COLO829 (cell line): Measurements from ENCODE around the gene GARRE1.
A peak's percentile ranks its signal among the peaks of the same experiment; 100 is the strongest.
"Not testable (repeated sequence)": the region's sequence is repeated elsewhere in the genome, so short reads cannot be mapped to it uniquely, and the experiment has no call there.

ENCODE experiments used
- DNase-seq: peaks from one replicate; pipeline ENCODE4 v3.0.0; 2012; ENCODE audit warnings: low spot score

The GARRE1 gene

DNA sequence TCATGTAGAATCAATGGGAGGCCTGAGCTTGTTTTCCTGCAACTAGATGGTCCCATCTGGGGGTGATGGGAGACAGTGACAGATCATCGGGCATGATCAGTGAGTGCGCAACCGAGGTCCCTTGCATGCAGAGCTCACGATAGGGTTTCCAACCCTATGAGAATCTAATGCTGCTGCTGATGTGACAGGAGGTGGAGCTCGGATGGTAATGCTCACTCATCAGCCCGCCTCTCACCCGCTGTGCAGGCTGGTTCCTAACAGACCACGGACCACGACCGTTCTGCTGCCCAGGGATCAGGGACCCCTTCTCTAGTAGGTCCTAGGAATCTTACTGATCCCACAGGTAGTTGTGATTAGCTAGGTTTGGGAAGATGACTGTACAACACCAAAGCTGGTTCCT lies 23.5 kb upstream of the GARRE1 start:
- no peak for DNase-seq

DNA sequence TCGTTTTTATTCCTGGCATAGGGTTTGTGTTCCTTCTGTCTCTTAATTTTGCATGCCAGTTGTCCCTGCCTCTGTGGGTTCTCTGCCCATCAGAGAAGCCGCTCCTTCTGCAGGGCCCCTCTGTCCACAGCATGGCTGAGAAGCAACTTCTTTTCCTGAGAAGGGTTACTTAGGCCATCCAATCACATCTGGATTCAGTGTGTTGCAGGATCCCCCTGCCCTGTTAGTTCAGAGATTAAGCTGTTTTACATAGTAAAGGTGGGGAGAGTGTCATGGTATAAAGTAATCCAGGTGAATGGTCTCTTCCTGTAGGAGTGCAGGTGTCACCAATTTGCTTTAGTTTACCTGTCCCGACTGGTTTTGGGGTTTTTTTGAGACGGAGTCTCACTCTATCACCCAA lies 22.9 kb upstream of the GARRE1 start:
- DNase-seq = no peak

DNA sequence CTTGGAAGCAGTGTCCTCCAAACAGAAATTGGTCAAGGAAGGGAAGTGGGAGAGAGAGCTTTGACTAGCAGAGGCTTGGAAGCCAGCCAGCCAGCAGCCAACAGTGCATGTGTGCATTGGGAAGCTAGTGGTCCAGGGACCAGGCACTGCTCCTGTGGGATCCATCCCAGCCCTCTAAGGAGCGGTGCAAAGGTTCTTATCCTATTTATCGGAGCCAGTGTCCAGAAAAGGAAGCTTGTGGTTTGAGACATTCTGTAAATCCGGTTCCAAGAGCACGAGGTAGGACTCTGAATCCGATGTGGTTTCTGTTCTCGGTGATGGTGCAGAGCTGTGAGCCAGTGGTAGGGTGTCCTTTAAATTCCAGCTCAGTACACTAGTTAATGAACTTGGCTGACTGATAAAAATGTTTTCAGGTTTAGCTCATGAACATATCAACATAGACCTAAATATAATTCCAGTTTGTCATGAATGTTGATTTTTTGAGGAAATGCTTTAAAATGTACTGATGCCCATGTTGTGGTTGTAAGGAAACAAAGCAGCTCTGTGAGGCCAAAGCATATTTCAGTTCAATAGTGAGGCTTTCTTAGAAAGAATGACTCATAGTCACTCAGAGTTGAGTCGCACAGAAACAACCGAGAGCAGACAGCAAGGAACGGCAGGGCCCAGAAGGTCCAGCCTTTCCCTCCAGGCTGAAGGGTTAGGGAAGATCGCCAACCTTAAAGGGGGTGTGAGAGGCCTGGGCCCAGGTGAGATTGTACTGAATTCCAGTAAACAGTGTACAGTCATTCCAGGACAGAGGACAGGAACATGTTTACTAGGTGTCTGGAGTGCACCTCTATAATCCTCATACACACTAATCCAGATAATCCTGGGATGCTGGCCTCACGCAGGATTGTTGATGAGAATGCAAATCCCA lies 21.5 kb upstream of the GARRE1 start:
- peak; percentile 93 for DNase-seq

DNA sequence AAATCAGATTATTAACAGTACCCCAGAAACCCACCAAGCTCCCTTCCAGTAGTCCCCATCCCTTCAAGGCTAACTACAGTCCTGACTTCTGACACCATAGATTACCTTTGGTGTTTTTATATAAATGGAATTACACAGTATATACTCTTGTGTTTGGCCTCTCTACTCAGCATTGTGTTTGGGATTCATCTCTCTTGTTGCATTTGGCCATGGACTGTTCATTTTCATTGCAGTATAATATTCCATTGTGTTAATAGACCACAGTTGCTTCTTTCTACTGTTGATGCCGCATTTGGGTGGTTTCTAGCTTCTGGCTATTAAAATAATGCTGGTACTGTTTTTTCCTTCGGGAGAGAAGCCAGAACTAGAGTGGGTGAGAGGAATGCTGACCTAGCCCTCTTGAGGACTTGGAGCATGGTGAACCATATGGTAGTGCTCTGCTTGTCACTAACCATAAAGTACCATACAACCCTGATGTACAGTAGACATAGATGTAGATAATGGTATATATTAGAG lies 18.9 kb upstream of the GARRE1 start:
- DNase-seq = no peak

DNA sequence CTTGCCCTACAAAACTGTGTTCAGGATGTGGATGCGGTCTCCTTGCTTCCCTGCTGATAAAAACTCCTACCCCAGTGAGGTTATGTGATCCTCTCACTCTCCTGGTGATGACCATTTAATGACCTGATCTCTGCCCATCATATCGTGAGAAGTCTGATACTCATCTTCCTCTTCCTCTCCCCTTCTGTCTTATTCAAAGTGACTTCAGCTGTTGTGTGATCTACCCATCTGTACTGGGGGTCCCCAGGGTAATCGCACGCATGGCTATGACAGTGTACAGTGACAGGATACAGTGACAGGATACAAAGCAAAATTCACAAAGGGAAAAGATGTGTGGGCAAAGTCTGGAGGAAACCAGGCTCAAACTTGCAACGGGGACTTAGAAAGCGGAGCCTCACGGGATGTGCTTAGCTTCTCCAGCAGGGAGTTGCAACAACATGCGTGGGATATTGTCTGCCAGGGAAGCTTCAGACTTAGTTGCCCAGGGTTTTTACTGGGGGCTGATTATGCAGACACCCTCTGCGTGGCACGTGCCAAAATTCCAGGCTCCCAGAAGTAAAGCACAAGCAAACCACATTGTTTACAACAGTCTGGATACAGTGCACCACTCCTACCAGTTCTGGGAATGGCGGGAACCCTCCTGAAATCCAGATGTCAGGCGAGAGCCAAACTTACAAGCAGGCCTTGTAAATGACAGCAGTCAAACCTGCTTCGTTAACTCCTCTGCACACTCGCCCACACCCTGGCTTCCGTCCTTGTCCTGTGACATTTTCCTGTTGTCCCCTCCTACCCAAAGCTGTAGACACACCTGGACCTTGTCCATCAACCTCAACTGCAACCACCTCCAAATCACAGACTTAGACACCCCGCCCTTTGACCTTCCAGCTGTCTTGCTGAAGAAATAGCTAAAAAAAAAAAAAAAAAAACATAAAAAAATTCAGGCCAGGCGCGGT lies 18.0 kb upstream of the GARRE1 start:
- no peak for DNase-seq

DNA sequence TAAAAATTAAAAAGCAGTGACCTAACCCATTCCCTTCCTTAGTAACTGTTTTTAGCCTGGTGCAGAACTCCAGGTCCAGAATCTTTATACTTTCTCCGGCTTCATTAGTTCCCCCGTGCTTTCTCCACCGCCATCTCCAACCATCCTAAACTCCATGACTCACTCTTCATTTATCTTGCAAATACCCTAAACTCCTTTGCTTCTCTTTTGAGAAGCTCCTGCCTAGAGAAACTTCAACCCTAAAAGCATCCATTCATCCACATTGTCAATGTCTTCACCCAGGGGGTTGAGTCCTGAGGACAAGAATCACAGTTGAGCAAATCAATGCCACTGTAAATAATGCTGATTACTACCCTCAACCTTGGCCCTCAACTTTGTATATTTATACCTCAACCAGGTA lies 17.1 kb upstream of the GARRE1 start:
- DNase-seq = no peak

DNA sequence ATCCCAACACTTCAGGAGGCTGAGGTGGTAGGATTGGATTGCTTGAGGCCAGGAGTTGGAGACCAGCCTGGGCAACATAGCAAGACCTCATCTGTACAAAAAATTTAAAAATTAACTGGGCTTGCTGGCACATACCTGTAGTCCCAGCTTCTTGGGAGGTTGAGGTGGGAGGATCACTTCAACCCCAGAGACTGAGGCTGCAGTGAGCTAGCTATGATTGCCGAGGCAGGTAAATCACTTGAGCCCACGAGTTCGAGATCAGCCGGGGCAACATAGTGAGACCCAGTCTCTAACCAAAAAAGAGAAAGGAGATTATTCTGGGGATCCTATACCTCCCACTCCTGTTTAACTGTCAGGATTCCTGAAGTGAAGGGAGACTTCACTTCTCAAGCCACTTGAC lies 16.4 kb upstream of the GARRE1 start:
- no peak for DNase-seq

DNA sequence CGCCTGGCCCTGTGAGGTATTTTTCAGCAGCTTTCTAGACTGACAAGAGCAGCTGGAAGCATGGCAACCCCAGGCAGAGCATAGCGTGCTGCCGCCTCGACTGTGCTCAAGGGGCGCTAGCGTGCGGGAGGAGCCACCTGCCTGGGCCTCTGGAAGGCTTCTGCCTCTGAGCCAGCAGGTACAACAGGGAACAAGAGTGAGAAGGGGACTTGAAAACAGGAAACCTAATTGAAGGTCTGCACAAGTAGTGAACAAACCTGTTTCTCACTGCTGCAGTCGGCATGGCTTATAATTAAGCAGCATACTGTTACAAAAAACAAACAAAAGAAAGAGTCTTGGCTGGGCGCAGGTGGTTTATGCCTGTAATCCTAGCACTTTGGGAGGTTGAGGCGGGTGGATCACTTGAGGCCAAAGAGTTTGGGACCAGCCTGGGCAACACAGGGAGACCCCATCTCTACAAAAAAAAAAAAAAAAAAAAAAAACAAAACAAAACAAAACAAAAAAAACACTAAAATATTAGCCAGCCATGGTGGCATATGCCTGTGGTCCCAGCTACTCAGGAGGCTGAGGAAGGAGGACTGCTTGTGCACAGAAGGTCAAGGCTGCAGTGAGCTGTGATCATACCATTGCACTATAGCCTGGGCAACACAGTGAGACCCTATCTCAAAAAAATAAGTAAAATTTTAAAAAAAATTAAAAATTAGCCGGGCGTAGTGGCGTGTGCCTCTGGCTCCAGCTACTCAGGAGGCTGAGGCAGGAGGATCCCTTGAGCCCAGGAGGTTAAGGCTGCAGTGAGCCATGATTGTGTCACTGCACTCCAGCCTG lies 12.6 kb upstream of the GARRE1 start:
- no peak for DNase-seq

DNA sequence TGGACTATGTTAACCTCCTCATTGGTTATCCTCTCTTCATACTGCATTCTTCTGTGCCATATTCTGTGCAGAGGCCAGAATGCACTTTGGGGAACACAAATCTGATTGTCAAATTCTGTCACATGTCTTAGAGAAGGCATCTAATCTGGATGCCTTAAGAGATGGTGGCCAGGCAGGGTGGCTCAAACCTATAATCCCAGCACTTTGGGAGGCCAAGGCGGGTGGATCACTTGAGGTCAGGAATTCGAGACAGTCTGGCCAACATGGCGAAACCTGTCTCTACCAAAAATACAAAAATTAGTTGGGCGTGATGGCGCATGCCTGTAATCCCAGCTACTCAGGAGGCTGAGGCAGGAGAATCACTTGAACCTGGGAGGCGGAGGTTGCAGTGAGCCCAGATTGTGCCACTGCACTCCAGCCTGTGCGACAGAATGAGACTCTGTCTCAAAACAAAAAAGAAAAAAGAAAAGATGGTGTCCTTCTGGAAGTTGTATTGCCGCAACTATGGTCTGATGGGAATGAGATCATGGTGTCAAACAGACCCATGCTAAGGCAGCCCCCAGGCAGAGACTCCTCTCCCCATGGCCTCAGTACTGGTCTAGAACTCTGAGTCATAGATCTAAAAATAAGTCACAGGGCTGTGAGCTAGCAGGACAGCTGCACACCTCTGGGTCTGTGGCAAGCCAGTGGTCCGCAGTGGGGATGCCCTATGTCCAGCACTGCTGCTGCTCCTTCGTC lies 11.0 kb upstream of the GARRE1 start:
- not testable (repeated sequence) for DNase-seq

DNA sequence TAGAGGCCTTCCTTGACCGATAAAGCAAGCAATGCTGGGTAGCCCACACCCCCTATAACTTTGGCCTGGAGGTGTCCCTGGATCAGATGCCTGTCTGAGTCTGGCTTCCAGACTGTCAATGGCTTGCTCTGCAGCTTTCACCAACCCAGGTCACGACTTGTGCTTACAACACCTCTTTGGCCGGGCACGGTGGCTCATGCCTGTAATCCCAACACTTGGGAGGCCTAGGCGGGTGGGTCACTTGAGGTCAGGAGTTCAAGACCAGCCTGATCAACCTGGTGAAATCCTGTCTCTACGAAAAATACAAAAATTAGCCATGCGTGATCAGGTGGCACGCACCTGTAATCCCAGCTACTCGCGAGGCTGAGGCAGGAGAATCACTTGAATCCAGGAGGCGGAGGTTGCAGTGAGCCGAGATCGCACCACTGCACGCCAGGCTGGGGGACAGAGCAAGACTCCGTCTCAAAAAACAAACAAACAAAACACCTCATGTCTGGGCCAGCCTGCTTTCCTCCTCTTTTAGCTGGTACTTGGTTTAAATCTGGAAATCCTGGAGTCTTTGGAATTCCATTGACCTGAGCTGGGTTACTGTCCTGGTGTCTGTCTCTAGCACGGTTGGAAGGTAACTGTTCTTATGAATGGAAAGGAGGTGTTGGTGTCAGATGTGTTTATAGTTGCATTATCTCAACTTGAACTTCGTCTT lies 10.3 kb upstream of the GARRE1 start:
- DNase-seq = no peak

DNA sequence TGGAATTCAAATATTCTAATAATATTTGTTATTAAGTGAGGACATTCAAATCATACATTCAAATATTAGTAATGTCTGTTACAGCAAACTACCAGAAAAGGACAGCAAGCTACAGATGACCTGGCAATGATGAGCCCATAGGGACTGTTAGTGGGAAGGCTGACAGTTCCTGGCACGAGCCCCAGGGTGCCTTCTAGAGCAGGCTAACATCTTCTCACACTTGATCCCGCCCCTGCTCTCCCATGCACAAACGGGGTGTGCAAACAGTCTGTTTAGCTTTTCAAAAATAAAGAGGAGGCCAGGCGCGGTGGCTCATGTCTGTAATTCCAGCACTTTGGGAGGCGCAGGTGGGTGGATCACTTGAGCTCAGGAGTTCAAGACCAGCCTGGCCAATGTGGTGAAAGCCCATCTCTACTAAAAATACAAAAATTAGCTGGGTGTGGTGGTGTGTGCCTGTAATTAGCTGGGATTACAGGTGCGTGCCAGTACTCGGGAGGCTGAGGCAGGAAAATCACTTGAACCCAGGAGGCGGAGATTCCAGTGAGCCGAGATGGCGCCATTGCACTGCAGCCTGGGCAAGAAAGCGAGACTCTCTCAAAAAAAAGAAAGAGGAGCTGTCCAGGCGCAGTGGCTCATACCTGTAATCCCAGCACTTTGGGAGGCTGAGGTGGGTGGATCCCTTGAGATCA lies 9.6 kb upstream of the GARRE1 start:
- DNase-seq = no peak

DNA sequence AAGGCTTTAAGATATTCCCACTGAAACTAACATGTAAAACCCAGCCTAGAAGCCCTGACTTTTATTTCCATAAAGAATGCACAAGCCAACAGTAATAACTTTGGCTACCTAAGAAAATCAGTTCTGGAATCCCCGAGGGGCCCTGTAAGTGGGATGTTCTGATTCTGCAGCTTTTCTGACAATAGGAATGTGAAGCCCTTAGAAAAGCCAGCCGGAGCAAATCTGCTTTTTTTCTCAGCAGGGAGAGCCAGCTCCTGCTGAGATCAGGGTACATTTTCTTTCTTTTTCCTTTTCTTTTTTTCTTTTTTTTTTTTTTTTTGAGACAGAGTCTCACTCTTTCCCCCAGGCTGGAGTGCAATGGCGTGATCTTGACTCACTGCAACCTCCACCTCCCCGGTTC lies 8.0 kb upstream of the GARRE1 start:
- no peak for DNase-seq

DNA sequence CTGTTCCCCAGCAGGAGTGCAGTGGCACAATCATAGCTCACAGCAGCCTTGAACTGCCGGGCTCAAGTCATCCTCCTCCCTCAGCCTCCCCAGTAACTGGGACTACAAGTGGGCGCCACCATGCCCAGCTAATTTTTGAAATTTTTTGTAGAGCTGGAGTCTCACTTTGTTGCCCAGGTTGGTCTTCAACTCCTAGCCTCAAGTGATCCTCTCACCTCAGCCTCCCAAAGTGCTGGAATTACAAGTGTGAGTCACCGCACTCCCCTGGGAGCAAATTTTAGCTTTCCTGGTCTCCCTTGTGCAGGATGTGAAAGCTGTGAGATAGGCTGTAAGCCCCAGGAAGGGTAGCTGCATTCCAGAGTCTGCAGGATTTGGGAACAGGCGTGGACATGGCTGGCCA lies 5.4 kb upstream of the GARRE1 start:
- no peak for DNase-seq

DNA sequence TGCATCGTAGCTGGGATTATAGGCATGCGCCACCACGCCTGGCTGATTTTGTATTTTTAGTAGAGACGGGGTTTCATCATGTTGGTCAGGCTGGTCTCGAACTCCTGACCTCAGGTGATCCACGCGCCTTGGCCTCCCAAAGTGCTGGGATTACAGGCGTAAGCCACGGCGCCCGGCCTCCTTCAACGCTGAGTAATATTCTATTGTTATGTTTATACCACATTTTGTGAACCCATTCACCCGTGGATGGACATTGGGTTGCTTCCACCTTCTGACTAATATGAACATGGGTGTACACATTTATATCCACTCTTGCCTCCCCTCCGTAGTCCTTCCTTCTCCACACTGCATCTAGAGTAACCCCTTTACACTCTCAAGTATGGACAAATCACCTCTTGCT lies 1.2 kb upstream of the GARRE1 start:
- not testable (repeated sequence) for DNase-seq

DNA sequence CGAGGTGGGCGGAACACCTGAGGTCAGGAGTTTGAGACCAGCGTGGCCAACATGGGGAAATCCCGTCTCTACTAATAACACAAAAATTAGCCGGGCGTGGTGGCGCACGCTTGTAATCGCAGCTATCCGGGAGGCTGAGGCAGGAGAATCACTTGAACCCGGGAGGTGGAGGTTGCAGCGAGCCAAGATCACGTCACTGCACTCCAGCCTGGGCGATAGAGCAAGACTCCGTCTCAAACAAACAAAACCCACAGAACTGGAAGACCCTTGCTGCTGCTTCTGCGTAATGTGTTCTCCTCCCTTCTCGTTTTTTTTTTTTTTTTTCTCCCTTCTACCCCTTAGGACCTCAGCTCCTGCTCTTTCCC lies 691 bp upstream of the GARRE1 start:
- not testable (repeated sequence) for DNase-seq

DNA sequence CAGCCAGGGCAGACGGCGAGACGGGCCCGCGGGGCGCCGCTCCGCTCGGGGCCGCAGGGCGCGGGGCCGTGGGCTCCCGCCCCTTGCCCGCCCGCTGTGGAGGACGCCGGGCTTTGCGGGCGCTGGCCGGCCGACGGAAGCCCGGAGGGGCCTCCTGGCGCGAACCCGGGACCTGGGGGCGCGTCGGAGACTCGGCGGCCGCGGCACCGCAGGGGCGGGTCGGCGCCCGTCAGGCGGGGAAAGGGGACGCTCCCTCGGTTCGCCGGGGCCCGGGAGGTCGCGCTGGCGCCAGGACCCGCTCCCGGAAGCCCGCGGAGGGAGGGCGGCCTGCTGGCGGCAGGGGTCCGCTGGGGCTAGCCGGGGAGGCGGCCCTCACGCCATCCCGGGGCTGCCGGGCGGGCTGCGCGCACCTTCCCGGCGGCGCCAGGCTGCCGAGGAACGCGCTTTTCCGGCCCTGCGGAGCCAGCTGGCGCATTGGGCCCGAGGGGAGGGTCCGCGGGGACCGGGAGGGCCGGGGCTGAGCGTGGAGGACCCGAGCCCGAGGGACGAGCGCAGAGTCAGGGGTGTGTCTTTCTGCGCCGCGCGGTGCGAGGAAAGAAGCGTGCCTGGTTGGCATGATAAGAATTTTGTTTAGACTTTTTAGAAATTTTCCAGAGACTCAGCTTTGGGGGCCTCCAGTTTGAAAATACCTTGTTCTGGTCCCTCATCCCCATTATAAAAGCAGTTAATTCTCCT lies 511 bp downstream of the GARRE1 start:
- no peak for DNase-seq

DNA sequence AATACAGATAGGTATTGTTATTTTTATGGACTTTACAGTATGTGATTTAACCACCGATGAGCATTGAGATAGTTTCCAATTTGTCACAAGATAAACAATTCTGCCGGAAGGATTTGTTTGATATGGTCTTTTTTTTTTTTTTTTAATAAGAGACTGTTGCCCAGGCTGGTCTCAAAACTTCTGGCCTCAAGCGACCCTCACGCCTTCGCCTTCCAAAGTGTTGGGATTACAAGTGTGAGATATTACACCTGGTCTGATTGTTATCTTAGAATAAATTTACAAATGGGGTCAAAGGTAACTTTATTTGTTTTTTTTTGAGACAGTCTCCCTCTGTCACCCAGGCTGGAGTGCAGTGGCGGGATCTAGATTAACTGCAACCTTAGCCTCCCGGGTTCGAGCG lies 1.2 kb downstream of the GARRE1 start:
- no peak for DNase-seq

DNA sequence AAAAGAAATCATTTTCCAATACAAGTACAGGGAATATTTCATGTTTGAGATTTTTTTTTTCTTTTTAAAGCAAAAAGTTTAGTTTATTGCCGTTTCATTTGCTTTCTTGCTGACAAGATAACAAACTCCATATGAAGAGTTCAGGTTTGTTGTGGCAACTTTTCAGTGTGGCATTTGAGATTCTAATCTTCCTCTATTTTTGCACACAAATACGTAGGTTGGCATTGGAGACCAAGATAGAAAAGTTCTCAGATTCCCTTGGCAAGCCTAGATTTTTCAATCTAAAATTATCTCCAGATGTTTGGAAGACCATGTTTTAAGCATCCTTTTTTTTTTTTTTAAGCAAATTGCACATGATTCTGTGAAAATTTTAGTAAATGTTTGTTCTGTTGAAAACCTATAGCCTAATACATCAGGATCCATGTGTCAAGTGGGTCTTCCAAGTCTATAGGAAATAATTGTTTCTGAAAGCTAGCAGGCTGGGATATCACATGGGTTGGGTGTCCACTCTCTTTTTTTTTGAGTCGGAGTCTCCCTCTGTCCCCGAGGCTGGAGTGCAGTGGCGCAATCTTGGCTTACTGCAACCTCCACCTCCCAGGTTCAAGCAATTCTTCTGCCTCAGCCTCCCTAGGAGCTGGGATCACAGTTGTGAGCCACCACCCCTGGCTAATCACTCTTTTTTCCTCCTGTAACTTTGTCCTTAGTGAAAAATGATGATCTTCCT lies 2.6 kb downstream of the GARRE1 start:
- no peak for DNase-seq

DNA sequence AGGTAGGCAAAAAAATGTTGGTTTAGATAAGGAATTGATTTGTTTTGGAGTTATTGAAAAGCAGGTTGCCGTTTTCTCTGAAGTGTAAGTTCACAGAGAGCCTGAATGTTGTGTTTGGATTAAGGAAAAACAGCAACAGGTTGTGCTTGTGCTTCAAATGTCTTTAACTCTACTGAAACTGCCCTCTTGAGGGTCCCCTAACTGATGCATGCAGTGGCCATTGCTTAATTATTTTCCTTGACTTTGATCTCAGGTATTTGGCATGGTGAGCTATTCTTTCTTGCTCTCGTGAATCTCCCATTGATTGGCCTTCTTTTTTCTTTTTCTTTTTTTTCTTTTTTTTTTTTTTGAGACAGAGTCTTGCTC lies 3.2 kb downstream of the GARRE1 start:
- no peak for DNase-seq
